K562 (cell line): ENCODE data around the gene SLC25A48. TPM values are rescaled to one million over a fixed set of nuclear protein-coding genes. Genes with fewer than 3 reads are reported as not detected.

ENCODE experiments used
- EZH2 ChIP-seq: IDR thresholded peaks from 2 replicates; pipeline ENCODE4 v1.6.1; 2012; ENCODE audit warnings: low read depth, mild to moderate bottlenecking, inconsistent platforms, low read length, borderline replicate concordance
- HNRNPK ChIP-seq: fragments of 200-400 bp; formaldehyde crosslinking; IDR thresholded peaks from one replicate; pipeline ENCODE4 v1.6.1; 2018; ENCODE audit warnings: mild to moderate bottlenecking, low read depth, low read length; ENCODE audit not compliant: poor library complexity, severe bottlenecking
- PYGO2 ChIP-seq: fragments of 450-650 bp; IDR thresholded peaks from 2 replicates; pipeline ENCODE4 v1.6.1; 2016; ENCODE audit warnings: mild to moderate bottlenecking, missing genetic modification characterization, moderate library complexity, missing compliant biosample characterization
- SUPT5H ChIP-seq: fragments of 450-650 bp; IDR thresholded peaks from 2 replicates; pipeline ENCODE4 v1.6.1; 2016
- polyA plus RNA-seq, 8 experiments: library from polyadenylated mRNA; depleted of rRNA in 4 of 8; stranded (reverse) in 5 of 8; unstranded in 3 of 8; fragments of >200 nt; fragmentation: Nextera tagmentation in 2 of 8; fragmentation: Illumina TruSeq in 1 of 8; extraction: Ambion mirVana in 2 of 8; extraction: Trizol in 1 of 8; gene quantifications; 2 replicates each; pipeline versions ENCODE4 v1.2.1 to v1.2.3, GENCODE V29; 2011 to 2014; ENCODE audit warnings: inconsistent platforms in 1 of 8, missing spikeins in 1 of 8
- total RNA-seq, 7 experiments: library from RNA; depleted of rRNA in 6 of 7; stranded (reverse); fragments of >200 nt in 6 of 7; fragmentation: Illumina TruSeq in 2 of 7; extraction: Trizol in 2 of 7; gene quantifications; 2 replicates each; pipeline versions ENCODE4 v1.2.1 to v1.2.3, GENCODE V29; 2011 to 2021; ENCODE audit warnings: low replicate concordance in 1 of 7
- TF ChIP-seq, protein P1 (sequence below): fragments of 450-650 bp; formaldehyde crosslinking; conservative IDR thresholded peaks from 2 replicates; pipeline ENCODE4 v1.4.0; 2022; ENCODE audit warnings: mild to moderate bottlenecking, missing genetic modification characterization
- TF ChIP-seq, protein P2 (sequence below): fragments of 450-650 bp; formaldehyde crosslinking; IDR thresholded peaks from 2 replicates; pipeline ENCODE4 v1.4.0; 2022; ENCODE audit warnings: missing genetic modification characterization
- TF ChIP-seq, protein P3 (sequence below), 2 experiments: fragments of 450-650 bp in 1 of 2; IDR thresholded peaks; 2 replicates each; pipeline ENCODE4 v1.6.1; 2011 to 2017; ENCODE audit warnings: low read depth in 2 of 2, antibody characterized with exemption in 1 of 2, borderline replicate concordance in 1 of 2, low read length in 1 of 2, mild to moderate bottlenecking in 1 of 2, mixed read lengths in 1 of 2; ENCODE audit not compliant: control insufficient read depth in 1 of 2

SLC25A48 gene
- total and polyA plus RNA-seq, 9 of the 15 experiments (the other 6 are each of a cell fraction or from before 2014, with no cell fraction given): 0.08 to 0.35 (median 0.23) TPM; not detected in 1

DNA sequence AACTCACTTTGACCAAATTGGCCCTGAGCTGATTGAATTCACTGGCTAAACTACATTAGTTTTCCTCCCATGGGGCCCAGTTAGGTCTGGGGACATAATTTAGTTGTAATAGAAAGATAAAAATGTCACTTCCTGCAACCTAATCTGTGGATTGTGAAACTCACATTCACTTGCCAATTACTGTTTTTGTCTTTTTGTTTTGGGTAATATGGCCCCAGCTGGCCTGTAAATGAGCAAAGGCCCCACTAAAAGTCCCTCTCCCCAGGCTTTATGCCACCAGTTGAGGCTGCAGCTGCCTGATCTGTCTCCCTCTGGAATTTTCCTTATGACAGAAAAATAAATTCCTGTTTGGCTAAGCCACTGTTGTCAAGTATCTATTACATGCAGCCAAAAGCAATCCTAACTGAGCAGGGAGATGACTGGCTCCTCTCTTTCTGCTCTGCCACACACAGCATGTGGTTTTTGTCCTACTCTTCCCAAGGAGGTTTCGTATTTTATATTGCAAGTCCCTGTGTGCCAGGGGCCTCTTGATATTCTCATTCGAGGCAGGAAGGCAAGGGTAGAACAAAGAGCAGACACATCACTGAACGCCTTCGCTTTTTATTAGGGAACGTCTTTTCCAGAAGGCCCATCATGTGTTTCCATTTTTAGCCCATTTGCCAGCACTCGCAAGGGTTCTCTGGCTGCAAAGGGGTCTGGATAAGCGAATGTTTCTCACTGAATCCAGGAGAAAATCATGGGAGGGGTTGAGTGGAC lies 24.1 kb upstream of the SLC25A48 start (continued):
- TF ChIP-seq, protein P1, sequence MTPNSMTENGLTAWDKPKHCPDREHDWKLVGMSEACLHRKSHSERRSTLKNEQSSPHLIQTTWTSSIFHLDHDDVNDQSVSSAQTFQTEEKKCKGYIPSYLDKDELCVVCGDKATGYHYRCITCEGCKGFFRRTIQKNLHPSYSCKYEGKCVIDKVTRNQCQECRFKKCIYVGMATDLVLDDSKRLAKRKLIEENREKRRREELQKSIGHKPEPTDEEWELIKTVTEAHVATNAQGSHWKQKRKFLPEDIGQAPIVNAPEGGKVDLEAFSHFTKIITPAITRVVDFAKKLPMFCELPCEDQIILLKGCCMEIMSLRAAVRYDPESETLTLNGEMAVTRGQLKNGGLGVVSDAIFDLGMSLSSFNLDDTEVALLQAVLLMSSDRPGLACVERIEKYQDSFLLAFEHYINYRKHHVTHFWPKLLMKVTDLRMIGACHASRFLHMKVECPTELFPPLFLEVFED (CRISPR knock-in tag): no peak
- TF ChIP-seq, protein P2, sequence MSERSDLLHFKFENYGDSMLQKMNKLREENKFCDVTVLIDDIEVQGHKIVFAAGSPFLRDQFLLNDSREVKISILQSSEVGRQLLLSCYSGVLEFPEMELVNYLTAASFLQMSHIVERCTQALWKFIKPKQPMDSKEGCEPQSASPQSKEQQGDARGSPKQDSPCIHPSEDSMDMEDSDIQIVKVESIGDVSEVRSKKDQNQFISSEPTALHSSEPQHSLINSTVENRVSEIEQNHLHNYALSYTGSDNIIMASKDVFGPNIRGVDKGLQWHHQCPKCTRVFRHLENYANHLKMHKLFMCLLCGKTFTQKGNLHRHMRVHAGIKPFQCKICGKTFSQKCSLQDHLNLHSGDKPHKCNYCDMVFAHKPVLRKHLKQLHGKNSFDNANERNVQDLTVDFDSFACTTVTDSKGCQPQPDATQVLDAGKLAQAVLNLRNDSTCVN (CRISPR knock-in tag): no peak
- TF ChIP-seq PYGO2 (tag): no peak
- TF ChIP-seq, protein P3, sequence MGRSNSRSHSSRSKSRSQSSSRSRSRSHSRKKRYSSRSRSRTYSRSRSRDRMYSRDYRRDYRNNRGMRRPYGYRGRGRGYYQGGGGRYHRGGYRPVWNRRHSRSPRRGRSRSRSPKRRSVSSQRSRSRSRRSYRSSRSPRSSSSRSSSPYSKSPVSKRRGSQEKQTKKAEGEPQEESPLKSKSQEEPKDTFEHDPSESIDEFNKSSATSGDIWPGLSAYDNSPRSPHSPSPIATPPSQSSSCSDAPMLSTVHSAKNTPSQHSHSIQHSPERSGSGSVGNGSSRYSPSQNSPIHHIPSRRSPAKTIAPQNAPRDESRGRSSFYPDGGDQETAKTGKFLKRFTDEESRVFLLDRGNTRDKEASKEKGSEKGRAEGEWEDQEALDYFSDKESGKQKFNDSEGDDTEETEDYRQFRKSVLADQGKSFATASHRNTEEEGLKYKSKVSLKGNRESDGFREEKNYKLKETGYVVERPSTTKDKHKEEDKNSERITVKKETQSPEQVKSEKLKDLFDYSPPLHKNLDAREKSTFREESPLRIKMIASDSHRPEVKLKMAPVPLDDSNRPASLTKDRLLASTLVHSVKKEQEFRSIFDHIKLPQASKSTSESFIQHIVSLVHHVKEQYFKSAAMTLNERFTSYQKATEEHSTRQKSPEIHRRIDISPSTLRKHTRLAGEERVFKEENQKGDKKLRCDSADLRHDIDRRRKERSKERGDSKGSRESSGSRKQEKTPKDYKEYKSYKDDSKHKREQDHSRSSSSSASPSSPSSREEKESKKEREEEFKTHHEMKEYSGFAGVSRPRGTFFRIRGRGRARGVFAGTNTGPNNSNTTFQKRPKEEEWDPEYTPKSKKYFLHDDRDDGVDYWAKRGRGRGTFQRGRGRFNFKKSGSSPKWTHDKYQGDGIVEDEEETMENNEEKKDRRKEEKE (IDR thresholded peaks at IDR 0.05; ENCODE audit: borderline replicate concordance in 1 of 2, control insufficient read depth in 1 of 2, low read depth in 2 of 2, low read length in 1 of 2): no peak
- no peak for TF ChIP-seq EZH2
- TF ChIP-seq SUPT5H: no peak
- no peak for TF ChIP-seq HNRNPK
